Heart left ventricle (tissue), 16 donors: ENCODE results near the gene PAPOLA. TPM values are rescaled to one million over a fixed set of nuclear protein-coding genes. Genes with fewer than 3 reads are reported as not detected.

Experiments
- ATAC-seq, 4 donors: fragments of 200-7000 bp; cut with Tn5 transposase; one replicate each; pipeline ENCODE4 v1.9.1; 2020 to 2022; ENCODE audit warnings: moderate library complexity in 4 of 4, mild to moderate bottlenecking in 3 of 4, moderate number of reproducible peaks in 1 of 4
- DNase-seq, 5 donors: peaks; one replicate each; pipeline ENCODE4 v3.0.0-alpha.2; 2020
- H3K27ac ChIP-seq, 12 donors: fragments of 200-600 bp; sonication (generic) in 4 of 12; one replicate each; pipeline versions ENCODE4 v1.5.0 to v1.8.0; 2016 to 2022; ENCODE audit warnings: mild to moderate bottlenecking in 2 of 12
- H3K27me3 ChIP-seq, 9 donors: fragments of 200-600 bp; sonication (generic) in 2 of 9; one replicate each; pipeline versions ENCODE4 v1.5.1 to v1.8.0; 2016 to 2022; ENCODE audit warnings: mild to moderate bottlenecking in 3 of 9
- H3K36me3 ChIP-seq, 9 donors: fragments of 200-600 bp; sonication (generic) in 2 of 9; one replicate each; pipeline versions ENCODE4 v1.5.0 to v1.8.0; 2018 to 2022; ENCODE audit warnings: mild to moderate bottlenecking in 2 of 9
- H3K4me1 ChIP-seq, 12 donors: fragments of 200-600 bp; sonication (generic) in 4 of 12; one replicate each; pipeline versions ENCODE4 v1.5.0 to v1.8.0; 2016 to 2022; ENCODE audit warnings: mild to moderate bottlenecking in 3 of 12
- H3K4me3 ChIP-seq, 12 donors: fragments of 200-600 bp; sonication (generic) in 4 of 12; one replicate each; pipeline versions ENCODE4 v1.5.0 to v1.8.0; 2017 to 2022; ENCODE audit warnings: mild to moderate bottlenecking in 9 of 12, moderate library complexity in 4 of 12
- H3K9me3 ChIP-seq, 12 donors: fragments of 200-600 bp; sonication (generic) in 4 of 12; one replicate each; pipeline versions ENCODE4 v1.5.0 to v1.8.0; 2016 to 2022; ENCODE audit warnings: mild to moderate bottlenecking in 1 of 12
- CTCF ChIP-seq, 12 donors: fragments of 200-600 bp; sonication (generic) in 4 of 12; IDR thresholded peaks; one replicate each; pipeline versions ENCODE4 v1.5.0 to v1.8.0; 2018 to 2022; ENCODE audit warnings: antibody characterized with exemption in 12 of 12, mild to moderate bottlenecking in 5 of 12
- POLR2A ChIP-seq, 2 donors: fragments of 450-650 bp; IDR thresholded peaks; one replicate each; pipeline ENCODE4 v1.6.1; 2017; ENCODE audit warnings: antibody characterized with exemption in 2 of 2, mild to moderate bottlenecking in 2 of 2, moderate library complexity in 2 of 2
- WGBS, 4 donors: extraction: QIAGEN DNeasy Blood & Tissue Kit in 2 of 4; methylation state at CpG; one replicate each; pipeline versions ENCODE4 v1.1.5 to v1.1.7; 2013 to 2018; 5-methylcytosine and 5-hydroxymethylcytosine counted together
- intact Hi-C, 10 donors: fragments of 100-400 bp; cut with DNase I; formaldehyde crosslinking; loops; one replicate each; pipeline versions ENCODE4 v1.11.1 to v1.14.2; 2022
- polyA plus RNA-seq, 2 donors: library from polyadenylated mRNA; stranded (reverse); fragments of 200-250 nt; gene quantifications; one replicate each; pipeline ENCODE4 v1.2.3, GENCODE V29; 2013
- total RNA-seq, 9 donors: library from RNA; depleted of rRNA in 2 of 9; stranded (reverse); fragments of >200 nt in 2 of 9; fragmentation: NEBNext Ultra II Directional in 3 of 9; extraction: Animal tissue kit (Norgen Biotek cat#: 25700) in 3 of 9; gene quantifications; one replicate each; pipeline versions ENCODE4 v1.1.0 to v1.2.4, GENCODE V29; 2016 to 2023
- donor health status: ischemic (EF 13 %, LVEDD 7.1; RV severe dilation, severe dysfunction).
- donor health status: healthy with polysubstance abuse.
- donor health status: DM: no; HTN: yes; CAD: no.
- donor health status: DM: no; HTN: no; CAD: no.
- donor health status: ischemic (EF 25% LVEDD 6.9; RV normal size, moderate dysfunction).
- donor health status: ischemic (EF 25% LVEDD 5.7; RV mildly dilated, moderate dysfunction).
- donor health status: healthy.
- donor health status: DM: yes; HTN: yes; CAD: no.
- donor health status: ischemic (EF 35%, LVEDD 5.7; RV mildly dilated, moderate dysfunction).
- donor health status: nonischemic (EF 11% LVEDD 7.7; RV severe dilation, severe dysfunction).
- donor health status: DM: yes; HTN: yes; CAD: no.
- donor health status: PGD.
- donor health status: ischemic (EF 29% LVEDD 5.4; RV normal size, mild dysfunction).
- donor health status: nonischemic (EF 23%, LVEDD 6.1; RV moderate dilation, normal function).

The PAPOLA gene
- total and polyA plus RNA-seq, 11 donors: 72.0 to 147 (median 115) TPM

- no peak overlapping the region for H3K4me3 ChIP-seq
- intact Hi-C loops: no loop called here
- H3K36me3 ChIP-seq: no peaks in the 10 kb centered on the region
- H3K27me3 ChIP-seq: no peaks in the 10 kb centered on the region
- H3K4me1 ChIP-seq: peaks cover 3 to 96% (median 59%) of the 10 kb centered on the region in 12 donors
- TF ChIP-seq POLR2A (IDR thresholded peaks at IDR 0.05) (no peak), CTCF (IDR thresholded peaks at IDR 0.05) (no peak)
- ATAC-seq: no peak
- 75 to 81% (median 80%) methylated on average over 2 of the region's 2 CpGs for WGBS, 4 donors
- no peak overlapping the region for H3K27ac ChIP-seq
- H3K9me3 ChIP-seq: no peaks in the 10 kb centered on the region
- DNase-seq: no peak
Observed at GRCh38 chr14:96512122-96512521, 9.9 kb downstream of the PAPOLA start.

GRCh38 chr14:96512602-96513397, 10.6 kb downstream of the PAPOLA start:
- H3K36me3 ChIP-seq: no peaks in the 10 kb centered on the region
- intact Hi-C loops: no loop called here
- no peak for DNase-seq
- TF ChIP-seq CTCF (IDR thresholded peaks at IDR 0.05) (no peak), POLR2A (IDR thresholded peaks at IDR 0.05) (no peak)
- H3K9me3 ChIP-seq: no peaks in the 10 kb centered on the region
- ATAC-seq: no peak
- no peak overlapping the region for H3K4me3 ChIP-seq
- peaks cover 3 to 93% (median 58%) of the 10 kb centered on the region in 12 donors for H3K4me1 ChIP-seq
- no peaks in the 10 kb centered on the region for H3K27me3 ChIP-seq
- WGBS, 4 donors: 71 to 84% (median 78%) methylated on average over 5 of the region's 5 CpGs
- no peak overlapping the region for H3K27ac ChIP-seq

- TF ChIP-seq CTCF (IDR thresholded peaks at IDR 0.05) (no peak), POLR2A (IDR thresholded peaks at IDR 0.05) (no peak)
- Histone ChIP-seq H3K27me3 (no peaks in the 10 kb centered on the region), H3K27ac (no peak overlapping the region), H3K9me3 (no peaks in the 10 kb centered on the region), H3K4me3 (no peak overlapping the region), H3K4me1 (peaks cover 3 to 82% (median 56%) of the 10 kb centered on the region in 12 donors), H3K36me3 (no peaks in the 10 kb centered on the region)
- intact Hi-C loops: no loop called here
- ATAC-seq (no peak), DNase-seq (no peak)
- WGBS, 4 donors: 58 to 68% (median 67%) methylated on average over 3 of the region's 3 CpGs
Observed at GRCh38 chr14:96514694-96515093, 12.5 kb downstream of the PAPOLA start.

GRCh38 chr14:96515731-96516130, 13.5 kb downstream of the PAPOLA start:
- Histone ChIP-seq H3K9me3 (no peaks in the 10 kb centered on the region), H3K4me1 (peaks cover 3 to 75% (median 55%) of the 10 kb centered on the region in 12 donors), H3K36me3 (peaks cover 0 to 9% (median 6%) of the 10 kb centered on the region in 9 donors), H3K27me3 (no peaks in the 10 kb centered on the region), H3K27ac (no peak overlapping the region), H3K4me3 (no peak overlapping the region)
- DNase-seq (no peak), ATAC-seq (no peak)
- 93 to 95% (median 93%) methylated on average over 1 of the region's 1 CpG for WGBS, 4 donors
- intact Hi-C loops: no loop called here
- no peak for TF ChIP-seq POLR2A (IDR thresholded peaks at IDR 0.05)
- TF ChIP-seq CTCF (IDR thresholded peaks at IDR 0.05): no peak
